GM19397 (cell line): Measurements from ENCODE around the gene NEU4.
"Not testable (repeated sequence)": the region's sequence is repeated elsewhere in the genome, so short reads cannot be mapped to it uniquely, and the experiment has no call there.

Experiments used
- ATAC-seq: cut with Tn5 transposase; IDR thresholded peaks from one replicate; pipeline ENCODE4 v1.9.1; 2021; ENCODE audit warnings: mild to moderate bottlenecking, moderate library complexity; ENCODE audit not compliant: unreplicated experiment

The NEU4 gene, protein sequence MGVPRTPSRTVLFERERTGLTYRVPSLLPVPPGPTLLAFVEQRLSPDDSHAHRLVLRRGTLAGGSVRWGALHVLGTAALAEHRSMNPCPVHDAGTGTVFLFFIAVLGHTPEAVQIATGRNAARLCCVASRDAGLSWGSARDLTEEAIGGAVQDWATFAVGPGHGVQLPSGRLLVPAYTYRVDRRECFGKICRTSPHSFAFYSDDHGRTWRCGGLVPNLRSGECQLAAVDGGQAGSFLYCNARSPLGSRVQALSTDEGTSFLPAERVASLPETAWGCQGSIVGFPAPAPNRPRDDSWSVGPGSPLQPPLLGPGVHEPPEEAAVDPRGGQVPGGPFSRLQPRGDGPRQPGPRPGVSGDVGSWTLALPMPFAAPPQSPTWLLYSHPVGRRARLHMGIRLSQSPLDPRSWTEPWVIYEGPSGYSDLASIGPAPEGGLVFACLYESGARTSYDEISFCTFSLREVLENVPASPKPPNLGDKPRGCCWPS

DNA sequence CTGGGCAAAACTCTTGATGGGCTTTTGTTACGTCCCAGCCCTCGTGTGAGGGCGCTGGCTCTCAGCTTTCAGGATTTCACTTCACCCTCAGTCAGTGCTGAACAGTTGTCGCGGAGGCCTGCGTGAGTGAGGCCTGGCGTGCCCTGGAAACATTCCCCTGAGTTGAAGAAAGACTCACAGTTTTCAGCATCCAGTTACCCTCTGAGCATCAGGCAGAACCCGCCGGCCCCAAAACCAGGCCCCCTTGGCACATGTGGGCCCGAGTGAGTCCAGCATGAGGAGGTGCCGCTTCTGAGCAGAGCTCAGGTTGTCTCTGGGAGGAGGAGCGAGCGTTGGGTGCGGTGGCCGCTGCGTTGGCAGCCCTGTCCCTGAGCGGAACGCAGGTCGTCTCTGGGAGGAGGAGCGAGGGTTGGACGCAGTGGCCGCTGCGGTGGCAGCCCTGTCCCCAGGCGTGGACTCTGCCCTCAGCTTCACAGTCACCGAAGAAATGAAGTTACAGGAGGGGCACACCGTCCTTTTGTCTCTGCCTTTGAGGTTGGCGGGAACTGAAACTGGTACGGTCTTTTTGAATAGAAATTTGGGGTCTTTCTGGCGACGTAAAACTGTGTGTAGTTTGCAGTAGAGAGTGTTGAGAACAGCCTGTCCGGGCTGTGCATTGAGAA, at the start of gene NEU4:
Gene NEU4 (plus strand): TSS at position 473 of the 662 bp plus-strand sequence. CDS start 5,292 bp downstream, outside the sequence.
- no peak for ATAC-seq

DNA sequence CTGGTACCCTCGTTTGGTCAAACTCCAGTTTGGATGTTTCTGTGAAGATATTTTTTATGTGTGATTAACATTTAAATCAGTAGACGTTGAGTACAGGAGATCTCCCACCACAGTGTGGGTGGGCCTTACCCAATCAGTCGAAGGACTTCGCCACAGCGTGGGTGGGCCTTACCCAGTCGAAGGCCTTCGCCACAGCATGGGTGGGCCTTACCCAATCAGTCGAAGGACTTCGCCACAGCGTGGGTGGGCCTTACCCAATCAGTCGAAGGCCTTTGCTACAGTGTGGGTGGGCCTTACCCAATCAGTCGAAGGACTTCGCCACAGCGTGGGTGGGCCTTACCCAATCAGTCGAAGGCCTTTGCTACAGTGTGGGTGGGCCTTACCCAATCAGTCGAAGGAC, 49.1 kb upstream of the NEU4 start:
- not testable (repeated sequence) for ATAC-seq

DNA sequence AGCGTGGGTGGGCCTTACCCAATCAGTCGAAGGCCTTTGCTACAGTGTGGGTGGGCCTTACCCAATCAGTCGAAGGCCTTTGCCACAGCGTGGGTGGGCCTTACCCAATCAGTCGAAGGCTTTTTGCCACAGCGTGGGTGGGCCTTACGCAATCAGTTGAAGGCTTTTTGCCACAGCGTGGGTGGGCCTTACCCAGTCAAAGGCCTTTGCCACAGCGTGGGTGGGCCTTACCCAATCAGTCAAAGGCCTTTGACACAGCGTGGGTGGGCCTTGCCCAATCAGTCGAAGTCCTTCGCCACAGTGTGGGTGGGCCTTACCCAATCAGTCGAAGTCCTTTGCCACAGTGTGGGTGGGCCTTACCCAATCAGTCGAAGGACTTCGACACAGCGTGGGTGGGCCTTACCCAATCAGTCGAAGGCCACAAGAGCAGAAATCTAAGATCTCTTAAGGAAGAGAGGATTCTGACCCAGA, 48.7 kb upstream of the NEU4 start:
- no peak for ATAC-seq

DNA sequence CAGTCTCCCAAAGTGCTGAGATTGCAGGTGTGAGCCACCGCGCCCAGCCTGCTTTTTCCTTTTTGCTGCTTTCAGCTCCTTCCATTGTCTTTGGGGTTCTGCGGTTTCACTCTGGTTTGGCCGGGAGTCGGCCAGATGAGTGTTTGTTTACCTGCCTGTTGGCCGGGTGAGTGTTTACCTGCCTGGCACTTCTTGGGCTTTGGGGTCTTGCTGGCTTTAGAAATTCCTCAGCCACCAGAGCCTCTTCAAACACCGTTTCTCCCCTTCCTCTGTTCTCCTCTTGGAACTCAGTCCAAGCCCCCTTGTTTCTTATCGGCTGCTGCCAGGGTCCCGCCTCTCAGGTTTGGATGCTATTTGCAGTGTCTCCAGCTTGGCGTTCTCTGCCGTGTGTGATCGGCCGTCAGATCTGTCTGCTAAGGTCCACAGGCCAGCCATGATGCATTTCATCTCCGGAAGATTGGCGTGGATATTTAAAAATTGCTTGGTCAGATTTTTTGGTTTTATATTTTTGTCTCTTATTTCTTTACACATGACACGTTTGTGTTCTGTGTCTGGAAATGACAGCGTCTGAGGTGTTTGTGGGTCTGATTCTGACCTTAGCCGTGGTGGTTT, 46.6 kb upstream of the NEU4 start:
- ATAC-seq = no peak

DNA sequence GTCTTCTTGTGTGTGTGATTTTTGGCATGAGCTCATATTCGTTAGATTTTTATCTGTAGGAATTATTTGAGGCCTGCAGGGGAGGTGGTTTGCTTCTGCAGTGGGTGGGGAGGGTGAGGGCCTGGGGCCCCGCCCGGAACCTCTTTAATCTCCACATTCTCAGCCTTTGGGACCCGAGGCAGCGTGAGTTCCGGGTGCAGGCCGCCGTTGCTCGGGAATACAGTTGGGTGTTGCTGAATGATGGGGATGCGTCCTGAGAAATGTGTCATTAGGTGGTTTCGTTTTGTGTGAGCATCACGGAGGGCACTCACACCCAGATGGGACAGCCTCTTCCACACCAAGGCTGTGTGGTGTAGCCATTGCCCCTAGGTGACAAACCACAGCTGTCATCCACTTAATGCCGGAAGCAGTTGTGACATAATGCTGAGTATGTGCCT, 46.0 kb upstream of the NEU4 start:
- ATAC-seq = no peak

DNA sequence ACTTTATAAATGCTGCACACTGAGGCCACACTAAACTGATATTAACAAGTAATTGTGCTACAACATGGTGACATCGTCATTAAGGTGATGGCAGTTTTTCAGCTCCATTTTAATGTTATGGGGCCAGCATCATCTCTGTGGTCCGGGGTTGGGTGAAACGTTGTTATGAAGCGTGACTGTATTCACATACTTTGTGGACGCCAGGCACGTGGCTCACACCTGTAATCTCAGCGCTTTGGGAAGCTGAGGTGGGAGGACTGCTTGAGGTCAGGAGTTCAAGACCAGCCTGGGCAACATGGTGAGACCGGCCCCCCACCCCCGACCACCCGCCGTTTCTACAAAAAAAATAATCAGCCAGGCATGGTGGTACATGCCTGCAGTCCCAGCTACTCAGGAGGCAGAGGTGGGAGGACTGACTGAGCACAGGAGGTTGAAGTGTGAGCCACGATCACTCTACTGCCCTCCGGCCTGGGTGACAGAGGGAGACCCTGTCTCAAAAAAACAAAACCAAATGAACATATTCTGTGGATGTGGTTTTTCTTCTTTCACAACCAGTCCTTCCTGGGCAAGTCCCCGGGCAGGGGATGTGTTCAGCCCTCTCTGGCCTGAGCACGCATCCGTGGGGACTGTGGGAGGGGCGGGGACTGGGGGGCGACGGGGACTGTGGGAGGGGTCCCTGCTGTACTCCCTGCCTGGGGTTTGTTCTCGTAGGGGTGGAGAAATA, 45.3 kb upstream of the NEU4 start:
- ATAC-seq = no peak

DNA sequence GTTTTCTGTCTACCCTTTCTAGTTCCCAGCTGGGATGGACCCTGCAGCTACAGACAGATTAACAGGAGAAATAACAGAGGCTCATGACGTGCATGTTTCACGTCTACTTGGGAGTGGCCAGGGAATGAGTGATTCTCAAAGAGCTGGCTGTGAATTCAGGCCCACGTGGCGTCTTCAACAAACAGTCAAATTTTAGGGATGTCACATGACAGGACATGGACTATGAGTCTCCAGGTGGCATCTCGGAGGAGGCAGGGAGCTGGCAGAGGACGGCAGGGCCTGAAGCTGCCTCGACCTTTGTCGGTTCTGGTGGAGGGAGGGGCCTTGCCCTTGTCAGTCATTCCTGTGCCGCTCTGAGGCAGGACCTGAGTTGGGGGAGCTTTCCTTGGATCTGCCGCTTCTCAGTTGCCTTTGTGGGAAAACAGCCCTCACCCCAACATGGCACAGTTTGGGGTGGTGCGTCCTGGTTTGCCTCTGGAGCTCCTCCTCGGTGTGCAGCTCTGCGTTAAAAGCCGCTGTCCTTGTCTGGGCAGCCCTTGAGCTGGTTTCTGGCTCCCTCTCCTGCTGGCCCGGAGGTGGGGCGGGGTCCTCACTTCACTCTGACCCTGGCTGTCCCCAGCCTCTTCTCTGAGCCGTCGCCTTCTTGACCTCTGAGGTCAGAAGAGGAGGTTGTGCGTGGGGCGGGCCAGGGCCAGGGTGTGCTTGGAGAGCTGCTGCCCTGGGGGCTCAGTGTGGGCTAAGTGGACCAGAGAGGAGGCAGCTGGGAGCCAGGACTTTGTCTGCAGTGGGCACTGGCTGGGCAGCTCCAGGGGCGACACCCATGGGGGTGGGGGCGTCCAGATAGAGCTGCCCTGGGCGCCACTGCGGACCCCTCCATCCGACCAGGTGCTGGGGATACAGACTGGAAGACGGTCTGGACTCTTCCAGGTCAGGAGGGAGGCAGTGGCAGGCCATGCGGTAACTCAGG, 44.4 kb upstream of the NEU4 start:
- no peak for ATAC-seq

DNA sequence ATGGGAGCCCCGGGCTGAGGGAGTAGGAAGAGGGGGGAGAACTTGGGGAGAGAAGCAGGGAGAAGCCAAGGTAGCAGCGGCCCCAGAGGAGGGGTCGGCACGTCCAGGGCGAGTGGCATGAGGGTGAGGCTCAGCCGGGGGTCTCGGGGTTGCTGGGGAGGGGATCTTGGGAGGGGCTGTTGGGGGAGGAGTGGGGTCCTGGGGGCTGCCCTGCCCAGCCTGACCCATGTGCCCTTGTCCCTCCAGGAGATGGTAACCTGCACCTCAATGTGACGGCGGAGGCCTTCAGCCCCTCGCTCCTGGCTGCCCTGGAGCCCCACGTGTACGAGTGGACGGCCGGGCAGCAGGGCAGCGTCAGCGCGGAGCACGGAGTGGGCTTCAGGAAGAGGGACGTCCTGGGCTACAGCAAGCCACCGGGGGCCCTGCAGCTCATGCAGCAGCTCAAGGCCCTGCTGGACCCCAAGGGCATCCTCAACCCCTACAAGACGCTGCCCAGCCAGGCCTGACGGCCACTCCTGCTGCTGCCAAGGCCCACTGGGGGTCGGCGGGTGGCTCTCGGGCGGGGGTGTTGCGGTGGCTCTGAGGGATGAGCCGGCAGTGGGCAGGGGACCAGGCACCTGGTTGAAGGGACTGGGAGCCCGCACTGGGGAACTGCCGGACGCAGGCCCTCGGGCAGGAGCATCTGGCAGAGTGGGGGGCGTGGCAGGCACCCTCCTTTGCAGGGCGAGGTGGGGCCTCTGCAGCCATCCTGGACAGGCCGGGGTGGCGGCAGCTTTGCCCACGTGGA, 41.3 kb upstream of the NEU4 start:
- no peak for ATAC-seq

DNA sequence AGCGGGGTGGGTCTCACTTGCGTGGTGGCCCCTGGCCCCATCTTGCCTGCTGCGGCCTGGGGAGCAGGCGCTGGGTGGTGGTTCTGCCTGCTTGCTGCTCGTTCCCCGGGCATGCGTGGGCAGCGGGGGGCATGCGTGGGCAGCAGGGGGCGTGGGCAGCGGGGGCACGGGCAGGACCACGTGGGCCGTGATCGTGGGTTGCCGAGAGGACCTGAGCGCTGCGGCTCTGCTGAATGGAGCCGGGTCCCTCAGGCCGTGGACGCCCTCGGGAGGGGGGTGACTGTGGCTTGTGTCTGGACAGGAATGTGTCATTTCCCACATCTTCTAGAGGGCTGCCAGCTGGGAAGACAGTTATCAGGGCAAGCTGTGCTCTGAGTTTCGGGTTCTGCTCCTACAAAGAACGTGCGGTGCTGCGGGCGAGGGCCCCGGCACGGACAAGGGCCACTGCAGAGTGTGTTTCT, 40.7 kb upstream of the NEU4 start:
- ATAC-seq = no peak

DNA sequence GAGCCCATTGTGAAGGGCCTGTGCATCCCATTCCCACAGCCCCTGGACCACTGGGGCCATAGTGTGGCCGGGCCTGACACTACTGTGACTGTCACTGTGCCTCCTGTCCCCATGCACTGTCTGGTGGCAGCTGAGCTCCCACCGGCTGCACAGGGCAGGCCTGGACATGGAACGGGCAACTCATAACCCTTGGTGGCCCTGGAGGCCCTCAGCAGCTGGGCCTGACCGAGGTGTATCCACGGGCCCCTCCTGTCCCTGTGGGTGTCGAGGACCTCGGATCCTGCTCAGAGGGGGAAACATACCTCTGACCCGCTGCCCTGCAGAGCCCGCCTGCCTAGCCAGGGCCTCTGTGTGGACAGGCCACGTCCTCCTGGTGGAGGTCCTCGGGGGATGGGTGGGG, 40.1 kb upstream of the NEU4 start:
- ATAC-seq = no peak

DNA sequence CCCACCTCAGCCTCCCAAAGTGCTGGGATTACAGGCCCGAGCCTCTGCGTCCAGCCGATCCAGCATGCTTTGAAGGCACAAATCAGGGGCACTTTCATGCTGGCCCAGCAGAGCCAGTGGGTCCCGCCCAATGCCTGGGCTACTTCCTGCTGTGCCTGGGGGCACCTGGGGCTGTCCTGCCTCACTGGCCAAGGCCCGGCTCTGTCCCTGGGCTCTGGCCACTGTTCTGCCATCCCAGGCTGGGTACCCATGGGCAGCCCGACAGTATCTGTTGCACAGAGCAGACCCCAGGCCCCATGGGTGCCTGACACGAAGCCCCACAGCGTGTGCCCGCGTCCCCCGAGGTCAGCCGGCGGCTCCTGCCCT, 39.2 kb upstream of the NEU4 start:
- no peak for ATAC-seq

DNA sequence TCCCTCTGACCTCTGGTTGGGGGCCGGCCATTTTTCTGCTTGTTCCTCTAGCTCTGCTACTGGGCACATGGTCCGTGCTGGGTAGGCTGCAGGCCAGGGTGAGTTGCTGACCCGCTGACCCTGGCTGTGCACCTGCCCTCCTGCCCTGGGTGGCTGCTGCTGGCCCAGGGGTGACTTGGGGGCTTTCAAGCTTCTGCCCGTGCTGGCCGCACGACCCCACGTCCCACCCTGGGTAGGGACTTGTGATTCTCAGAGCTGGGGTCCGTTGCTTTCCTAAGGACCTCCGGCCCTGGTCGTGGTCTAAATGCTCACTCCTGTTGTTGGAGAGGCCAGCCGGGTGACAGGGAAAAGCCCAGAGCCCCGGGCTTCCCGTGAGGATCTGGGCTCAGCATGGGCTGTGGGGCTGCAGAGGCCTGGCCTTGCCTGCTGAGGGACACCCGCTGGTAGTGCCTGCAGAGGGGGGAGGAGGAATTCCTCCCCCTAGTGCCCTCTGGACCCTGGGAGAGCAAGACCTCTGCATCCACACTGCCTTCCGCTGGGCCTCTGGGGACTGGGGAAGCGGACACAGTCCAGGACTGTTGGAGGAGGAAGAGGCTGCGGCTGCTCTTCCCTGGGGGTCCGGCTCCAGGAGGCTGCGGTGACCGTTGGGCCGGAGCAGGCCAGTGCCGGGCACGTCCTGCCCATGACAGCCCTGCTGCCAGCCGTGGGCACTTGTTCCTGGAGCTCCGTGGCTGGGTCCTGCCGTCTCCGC, 38.6 kb upstream of the NEU4 start:
- no peak for ATAC-seq

DNA sequence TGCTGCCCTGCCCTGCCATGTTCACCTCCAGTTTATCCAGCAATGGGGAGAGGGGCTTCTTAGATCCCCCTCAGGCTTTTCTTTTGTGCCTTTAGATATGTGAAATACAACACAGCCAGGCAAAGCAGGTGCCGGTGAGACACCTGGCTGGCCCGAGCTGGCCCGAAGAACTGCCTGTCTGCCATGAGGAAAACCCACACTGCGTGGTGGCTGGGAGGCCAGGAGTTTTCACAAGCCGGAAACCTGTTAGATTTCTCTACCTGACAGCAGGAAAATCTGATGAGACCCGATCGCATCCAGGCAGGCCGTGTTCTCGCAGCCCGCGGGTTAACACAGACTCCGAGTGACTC, 38.1 kb upstream of the NEU4 start:
- no peak for ATAC-seq

DNA sequence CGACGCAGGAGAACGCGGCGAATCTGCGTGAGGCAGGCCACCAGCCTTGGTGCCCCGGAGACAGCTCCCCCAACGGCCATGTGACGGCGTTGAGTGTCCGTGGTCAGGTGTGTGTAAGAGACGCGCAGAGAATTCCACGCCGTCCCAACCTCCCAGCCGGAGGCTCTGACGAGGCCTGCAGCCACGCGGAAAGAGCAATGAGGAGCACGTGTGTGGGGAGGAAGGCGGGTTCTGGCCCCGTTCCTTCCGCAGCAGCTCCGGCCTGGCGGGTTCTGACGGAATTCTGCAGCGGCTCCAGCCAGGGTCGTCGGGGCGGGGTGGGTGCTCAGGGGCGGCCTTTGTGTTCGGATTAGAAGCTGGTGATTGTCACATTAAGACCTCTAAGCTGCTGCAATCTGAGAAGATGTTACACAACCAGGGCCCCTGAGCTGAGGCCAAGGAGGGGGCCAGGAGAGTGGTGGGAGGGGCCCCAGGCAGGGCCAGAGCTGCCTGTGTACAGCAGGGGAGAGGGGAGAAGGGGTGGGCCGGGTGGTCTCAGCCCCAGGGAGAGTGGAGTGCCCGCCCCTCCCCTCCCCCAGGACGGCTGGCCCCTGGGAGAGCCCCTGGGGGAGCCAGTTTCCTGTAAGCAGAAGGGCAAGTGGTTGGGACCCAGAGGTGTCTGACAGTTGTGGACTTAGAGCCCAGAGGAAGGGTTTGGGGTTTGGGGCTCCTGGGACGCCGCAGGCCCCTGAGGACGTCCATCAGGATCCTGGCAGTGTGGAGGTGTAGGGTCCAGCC, 37.5 kb upstream of the NEU4 start:
- no peak for ATAC-seq

DNA sequence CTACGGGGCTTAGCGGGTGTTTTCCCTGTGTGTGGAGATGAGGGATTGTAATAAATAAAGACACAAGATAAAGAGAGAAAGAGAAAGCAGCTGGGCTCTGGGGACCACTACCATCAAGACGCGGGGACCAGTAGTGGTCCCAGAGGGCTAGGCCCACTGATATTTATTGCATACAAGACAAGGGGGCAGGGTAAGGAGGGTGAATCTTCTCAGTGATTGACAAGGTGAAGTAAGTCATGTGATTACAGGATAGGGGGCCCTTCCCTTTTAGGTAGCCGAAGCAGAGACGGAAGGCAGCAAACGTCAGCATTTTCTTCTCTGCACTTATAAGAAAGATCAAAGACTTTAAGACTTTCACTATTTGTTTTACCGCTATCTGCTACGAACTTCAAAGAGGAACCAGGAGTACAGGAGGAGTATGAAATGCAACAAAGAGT, 36.9 kb upstream of the NEU4 start:
- no peak for ATAC-seq

DNA sequence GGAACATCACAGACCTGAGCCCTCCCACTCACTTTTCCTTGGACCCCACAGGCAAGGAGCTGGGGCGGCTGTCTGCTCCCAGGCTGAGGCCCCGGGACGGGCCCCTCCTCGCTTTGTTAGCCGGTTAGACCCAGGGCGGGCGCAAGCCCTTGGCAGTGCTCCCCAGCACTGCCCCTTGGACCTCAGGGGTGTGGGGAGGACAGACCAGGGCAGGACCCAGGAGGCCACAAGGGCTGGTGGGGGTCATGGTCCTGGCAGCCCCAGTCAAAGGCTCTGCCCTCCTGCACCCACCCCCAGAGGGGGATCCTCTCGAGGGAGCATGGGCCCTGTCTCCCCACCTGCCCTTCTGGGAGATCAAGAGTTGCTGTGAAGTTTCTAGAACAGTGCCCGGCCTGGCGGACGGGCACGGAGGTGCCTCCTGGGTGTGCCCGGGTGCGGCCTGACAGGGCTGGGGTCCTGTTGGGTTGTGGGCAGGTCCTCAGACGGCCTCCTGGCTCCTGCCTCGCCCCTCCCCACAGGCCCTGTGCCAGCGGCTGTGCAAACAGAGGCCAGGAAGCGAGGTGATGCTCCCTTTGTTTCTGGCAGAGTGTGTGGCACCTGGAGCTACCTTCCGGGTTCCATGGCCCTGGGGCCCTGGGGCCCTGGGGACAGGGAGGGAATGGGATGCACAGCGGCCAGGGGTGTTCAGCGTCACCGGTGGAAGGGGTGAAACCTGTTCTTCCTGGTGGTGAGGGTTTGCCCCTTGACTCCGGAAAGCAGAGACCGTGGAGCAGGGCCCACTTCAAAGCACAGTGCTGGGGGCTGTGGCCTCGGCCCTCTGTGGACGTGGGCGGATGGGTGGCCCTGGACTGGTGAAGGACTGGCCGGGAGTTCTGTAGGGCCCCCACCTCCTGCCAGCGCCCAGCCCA, 35.2 kb upstream of the NEU4 start:
- ATAC-seq = no peak
